Keratinocyte (primary cell): ENCODE measurements around the gene TRAPPC1.

ENCODE experiments used
- EZH2 ChIP-seq: IDR thresholded peaks from one replicate; pipeline ENCODE4 v1.6.1; 2012; ENCODE audit warnings: inconsistent platforms, mild to moderate bottlenecking, low read length, moderate library complexity
- TF ChIP-seq, protein P1 (sequence below), 3 experiments: IDR thresholded peaks in 1 of 3; conservative IDR thresholded peaks in 1 of 3; optimal IDR thresholded peaks in 1 of 3; 2 replicates in 2 of 3; 3 replicates in 1 of 3; pipeline versions ENCODE3 to v1.5.1; 2011; ENCODE audit warnings: low read length in 3 of 3, mild to moderate bottlenecking in 3 of 3, moderate library complexity in 2 of 3, control low read depth in 1 of 3, inconsistent platforms in 1 of 3; ENCODE audit not compliant: insufficient read depth in 2 of 3; ENCODE audit errors: extremely low read depth in 1 of 3

DNA sequence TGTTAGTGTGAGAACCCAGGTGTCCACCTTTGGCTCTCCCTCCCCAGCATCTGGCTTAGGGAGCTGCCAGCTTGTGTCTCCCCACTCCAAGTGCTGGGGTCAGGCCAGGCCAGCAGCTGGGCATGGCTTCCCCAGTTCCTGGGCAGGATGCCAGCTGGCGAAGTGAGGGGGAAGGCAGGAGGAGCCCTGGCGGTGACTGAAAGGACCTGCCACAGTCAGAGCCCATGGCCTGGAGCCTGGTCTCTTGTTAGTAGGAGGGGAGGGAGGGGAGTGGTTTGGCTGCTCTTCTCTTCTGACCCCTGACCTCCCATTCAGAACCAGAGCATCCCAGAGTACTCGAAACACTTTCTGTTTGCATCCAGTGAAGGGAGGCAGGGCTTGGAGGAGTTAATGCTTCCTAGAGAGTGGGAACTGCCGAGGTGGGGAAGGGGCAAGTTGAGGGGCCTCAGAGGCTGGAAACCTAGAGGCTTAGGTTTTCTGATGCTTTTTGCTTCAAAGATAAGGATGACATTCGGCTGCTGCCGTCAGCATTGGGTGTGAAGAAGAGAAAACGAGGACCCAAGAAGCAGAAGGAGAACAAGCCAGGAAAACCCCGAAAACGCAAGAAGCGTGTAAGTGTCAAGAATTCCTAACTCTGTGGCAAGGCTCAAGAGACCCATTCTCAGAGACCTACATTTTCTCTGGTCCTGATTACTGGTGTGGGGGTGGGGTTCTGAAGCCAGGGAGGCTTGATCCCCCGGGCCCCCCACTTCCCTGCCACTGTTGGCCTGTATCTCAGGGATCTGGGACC lies 42.4 kb downstream of the TRAPPC1 start:
- TF ChIP-seq, protein P1, sequence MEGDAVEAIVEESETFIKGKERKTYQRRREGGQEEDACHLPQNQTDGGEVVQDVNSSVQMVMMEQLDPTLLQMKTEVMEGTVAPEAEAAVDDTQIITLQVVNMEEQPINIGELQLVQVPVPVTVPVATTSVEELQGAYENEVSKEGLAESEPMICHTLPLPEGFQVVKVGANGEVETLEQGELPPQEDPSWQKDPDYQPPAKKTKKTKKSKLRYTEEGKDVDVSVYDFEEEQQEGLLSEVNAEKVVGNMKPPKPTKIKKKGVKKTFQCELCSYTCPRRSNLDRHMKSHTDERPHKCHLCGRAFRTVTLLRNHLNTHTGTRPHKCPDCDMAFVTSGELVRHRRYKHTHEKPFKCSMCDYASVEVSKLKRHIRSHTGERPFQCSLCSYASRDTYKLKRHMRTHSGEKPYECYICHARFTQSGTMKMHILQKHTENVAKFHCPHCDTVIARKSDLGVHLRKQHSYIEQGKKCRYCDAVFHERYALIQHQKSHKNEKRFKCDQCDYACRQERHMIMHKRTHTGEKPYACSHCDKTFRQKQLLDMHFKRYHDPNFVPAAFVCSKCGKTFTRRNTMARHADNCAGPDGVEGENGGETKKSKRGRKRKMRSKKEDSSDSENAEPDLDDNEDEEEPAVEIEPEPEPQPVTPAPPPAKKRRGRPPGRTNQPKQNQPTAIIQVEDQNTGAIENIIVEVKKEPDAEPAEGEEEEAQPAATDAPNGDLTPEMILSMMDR (optimal IDR thresholded peaks at IDR 0.05 in 1 of 3, IDR thresholded peaks at IDR 0.05 in 1 of 3, conservative IDR thresholded peaks at IDR 0.05 in 1 of 3; ENCODE audit: extremely low read depth in 1 of 3, insufficient read depth in 2 of 3, low read length in 3 of 3), result peak; percentile 39 to 53 (median 46)
- TF ChIP-seq EZH2, result no peak
